Measurements from ENCODE around the gene ZNF608.

ZNF608 gene

DNA sequence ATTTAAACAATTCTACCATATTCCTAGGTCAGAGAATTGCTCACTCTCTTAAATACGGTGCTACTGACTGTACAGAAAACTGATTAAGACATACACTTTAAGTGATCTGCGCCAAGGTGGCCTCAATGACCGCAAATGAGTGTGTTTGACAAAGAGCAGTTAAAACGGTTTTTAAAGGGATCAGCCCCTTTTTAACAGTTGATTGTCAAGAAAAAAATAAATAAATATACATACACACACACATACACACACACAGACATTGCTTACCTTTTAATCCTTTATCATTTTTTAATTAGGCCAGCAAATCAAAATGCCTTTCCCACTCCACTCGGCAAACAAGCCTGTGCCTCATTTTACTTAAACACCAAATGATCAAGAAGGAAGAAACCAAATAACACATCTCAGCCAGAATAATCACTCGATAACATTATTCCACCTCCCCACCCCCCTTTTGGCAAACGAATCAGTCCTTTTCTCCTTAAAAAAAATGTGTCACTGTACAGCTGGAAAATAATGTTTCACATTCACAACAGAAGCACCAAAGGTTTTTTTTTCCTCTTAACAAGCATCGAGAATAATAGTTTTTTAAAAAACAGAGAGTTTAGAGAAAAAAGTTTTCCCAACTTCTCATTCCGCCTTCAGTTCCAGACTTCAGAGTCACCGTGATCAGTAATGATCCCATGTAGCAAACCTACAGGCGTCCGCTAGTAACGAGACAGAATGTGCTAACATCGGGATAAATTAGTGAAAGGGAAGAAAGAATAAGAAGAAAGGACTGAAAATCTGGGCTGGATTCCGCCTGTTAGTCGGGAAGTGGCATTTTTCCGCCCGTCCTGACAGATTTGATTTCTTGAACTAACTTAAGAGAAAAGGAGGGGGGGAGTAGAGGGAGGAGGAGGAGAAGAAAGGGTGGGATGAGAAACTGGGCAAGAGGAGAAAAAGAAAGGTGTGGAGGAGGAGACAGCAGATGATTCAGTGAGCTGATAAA, at the start of gene ZNF608:
ZNF608 (minus strand) TSS at position 712 of the 988 bp plus-strand sequence. CDS start 1,650 bp downstream, outside the sequence.
- DNase-seq (ENCODE audit: low read depth) = peak; percentile 12

- DNase-seq (ENCODE audit: low read depth) = no peak
Observed at GRCh38 chr5:124795829-124796228, 49.4 kb upstream of the ZNF608 start.

DNA sequence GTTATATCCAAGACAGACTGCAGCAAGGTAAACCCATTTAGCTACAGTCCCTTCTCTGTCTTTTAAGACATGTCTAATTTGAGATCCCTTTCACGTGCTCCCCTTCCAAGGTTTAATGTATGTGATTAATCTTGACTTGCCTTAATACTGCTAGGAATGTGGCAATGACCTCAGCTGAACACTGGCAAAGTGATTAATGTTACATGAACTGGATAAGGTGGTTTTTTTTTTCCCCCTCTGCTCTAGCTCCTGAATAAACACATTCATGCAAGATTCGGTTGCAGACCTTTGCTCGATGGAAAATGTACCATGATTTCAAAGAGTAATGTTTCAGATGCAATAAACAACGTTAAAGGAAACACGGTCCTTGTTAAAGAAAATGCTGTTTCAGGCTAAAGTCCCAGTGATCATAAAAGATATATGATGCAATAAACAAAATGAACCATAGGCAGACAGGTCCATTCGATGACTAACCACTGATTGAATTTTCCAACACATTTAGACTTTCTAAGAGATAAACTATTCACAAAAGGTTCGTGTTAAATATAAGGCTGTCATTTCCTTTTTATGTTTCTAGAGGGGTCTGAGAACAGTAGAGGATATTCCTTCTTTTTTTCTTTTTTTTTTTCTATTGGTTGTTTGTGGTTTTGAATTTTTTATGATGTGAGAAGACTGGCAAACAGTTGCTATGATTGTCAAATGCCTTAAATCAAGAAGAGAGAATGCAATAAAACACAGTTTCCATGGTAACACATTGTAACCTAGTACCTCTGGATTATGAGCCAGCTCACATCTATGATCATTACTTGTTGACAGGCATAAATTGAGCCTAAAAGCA, 44.7 kb upstream of the ZNF608 start:
- no peak for DNase-seq (ENCODE audit: low read depth)

DNA sequence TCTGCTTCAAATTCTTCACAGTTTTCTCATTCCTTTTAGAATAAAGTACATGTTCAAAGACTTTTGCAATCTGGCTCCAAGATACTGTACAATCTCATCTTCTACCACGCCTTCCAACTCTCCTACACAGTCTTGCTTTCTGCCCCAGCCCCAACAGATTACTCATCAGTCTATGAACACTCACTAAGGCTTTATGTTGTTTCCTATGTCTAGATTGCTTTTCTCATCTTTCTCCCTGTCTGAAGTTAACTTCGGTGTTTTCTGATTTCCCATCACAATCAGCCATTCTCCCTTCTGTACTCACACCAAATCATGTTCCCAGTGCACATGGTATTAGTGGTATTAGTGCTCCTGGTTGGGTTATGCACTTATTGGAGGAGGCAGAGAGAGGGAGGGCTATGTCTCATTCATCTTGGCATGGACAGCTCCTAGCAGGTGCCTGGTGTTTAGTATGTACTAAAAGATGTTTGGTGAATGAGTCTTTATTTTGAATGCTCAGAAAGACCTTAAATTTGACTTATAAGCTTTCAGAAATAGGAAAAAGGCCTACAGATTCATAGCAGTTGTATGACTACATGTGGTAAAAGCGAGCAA, 44.0 kb upstream of the ZNF608 start:
- DNase-seq (ENCODE audit: low read depth) = no peak

DNA sequence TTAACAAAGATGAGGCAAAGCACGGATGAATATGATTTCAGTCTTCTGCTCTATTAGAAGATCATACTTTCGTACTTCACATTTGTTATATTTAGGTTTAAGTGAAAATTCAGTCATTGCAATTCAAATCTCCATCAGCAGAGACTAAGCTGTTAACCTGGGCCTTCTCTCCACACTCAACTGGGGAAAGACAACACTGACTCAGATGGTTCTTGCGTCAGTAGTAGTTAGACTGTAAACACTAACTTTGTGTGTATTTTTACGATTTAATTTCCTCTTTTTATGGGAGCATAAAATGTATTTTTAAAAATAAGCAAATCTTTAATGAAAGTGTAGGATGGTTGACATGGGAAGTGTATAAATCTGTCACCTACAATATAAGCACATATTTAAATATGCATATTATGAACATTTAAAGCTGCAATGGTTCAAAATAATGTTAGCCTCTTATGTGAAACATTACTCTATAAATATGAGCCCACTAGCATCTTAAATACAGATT, 42.7 kb upstream of the ZNF608 start:
- DNase-seq (ENCODE audit: low read depth) = no peak

GRCh38 chr5:124783794-124784193, 37.4 kb upstream of the ZNF608 start:
- no peak for DNase-seq (ENCODE audit: low read depth)

GRCh38 chr5:124783285-124783684, 36.8 kb upstream of the ZNF608 start:
- DNase-seq (ENCODE audit: low read depth) = no peak

- no peak for DNase-seq (ENCODE audit: low read depth)
Observed at GRCh38 chr5:124782262-124782661, 35.8 kb upstream of the ZNF608 start.

- DNase-seq (ENCODE audit: low read depth) = no peak
Observed at GRCh38 chr5:124780011-124780410, 33.6 kb upstream of the ZNF608 start.

- no peak for DNase-seq (ENCODE audit: low read depth)
Observed at GRCh38 chr5:124773315-124774311, 27.2 kb upstream of the ZNF608 start.

DNA sequence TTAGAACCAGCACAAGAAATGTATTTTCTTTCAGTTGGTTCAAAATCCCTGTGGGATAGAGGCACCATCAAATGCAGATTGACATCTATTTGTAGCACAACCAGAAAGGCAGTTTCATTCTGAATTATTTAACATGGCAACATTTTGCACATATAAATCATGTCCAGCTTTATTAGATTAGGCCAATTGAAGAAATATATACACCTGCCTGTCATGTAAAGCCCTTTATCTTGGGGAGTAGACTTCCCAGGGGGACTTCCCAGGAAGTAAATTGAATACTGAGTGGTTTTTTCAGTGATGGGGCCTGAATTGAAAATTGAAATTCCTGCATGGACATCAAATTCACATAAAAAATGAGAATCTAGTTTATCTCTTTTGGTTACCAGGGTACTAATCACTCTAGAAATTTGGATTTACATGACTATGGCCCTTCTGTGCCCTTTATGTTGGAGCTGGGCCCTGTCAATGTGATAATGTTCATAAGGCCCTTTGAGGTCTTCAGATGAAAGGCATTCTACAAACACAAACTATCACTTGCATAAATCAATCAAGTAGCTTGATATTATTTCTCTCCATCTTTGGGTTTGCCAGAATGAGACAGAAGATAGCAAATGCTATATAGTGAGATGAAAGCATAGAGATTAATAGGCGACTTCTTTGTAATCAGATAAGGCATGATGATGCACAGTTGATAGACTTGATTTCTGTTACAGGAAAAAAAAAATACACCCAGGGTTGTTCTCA, 26.2 kb upstream of the ZNF608 start:
- no peak for DNase-seq (ENCODE audit: low read depth)

DNA sequence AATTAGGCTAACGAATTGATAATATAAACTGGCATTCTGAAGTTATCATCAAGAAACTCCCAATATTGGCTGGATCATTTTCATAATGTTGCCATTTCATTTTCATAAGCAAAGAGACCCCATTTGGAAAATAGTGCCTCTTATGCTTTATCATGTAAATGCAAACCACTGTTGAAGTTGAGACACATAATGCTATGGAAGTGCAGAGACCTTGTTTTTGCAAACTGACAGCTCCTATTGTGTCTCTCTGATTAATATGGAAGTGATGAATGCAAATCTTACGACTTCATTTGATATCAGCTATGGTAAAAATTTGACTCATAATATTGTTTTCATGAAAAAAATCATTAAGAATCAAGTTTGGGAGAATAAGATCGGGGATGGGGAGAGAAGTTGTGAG, 25.3 kb upstream of the ZNF608 start:
- DNase-seq (ENCODE audit: low read depth) = no peak

DNA sequence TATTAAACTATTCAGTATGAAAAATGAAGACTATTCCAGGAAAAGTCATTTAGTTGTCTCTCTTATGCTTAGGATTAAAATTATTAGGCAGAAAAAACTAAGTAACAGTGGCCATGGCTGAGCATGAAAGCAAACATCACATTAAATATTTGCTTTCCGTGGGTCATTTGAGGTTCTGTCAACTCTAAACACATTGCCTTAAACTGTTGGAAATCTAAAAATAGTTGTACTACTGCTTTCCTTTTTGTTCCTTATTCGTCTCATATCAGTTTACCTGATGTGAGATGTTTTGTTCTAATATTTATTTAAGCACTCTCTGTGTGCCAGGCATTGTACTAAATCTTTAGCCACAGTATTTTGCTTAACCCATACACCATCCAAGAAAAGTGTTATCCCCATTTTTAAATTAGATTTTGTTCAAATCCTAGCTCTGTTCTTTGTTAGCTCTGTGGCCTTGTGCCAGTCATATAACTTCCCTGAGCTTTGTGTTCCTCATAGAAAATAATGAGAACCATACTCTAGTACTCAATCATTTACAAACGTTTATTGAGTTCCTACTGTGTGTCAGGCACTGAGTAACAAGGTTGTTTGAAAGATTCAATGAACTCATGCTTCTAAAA, 18.7 kb upstream of the ZNF608 start:
- no peak for DNase-seq (ENCODE audit: low read depth)

DNA sequence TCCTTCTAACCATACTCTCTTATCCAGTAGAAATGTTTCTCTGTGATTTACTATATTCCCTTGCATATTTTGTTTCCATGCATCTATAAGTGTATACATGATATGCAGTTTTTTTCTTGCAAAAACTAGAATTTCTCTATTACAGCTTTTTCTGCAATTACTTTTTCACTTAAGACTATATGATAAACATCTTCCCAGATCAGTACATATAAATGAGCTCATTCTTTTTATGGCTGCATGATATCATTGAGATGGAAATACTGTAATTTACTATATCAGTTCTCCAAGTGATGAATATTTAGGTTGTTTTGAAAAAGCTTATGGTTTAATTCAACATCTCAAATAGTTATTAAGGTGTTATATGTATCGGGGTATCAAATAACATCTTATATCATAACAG, 18.1 kb upstream of the ZNF608 start:
- DNase-seq (ENCODE audit: low read depth) = no peak

DNA sequence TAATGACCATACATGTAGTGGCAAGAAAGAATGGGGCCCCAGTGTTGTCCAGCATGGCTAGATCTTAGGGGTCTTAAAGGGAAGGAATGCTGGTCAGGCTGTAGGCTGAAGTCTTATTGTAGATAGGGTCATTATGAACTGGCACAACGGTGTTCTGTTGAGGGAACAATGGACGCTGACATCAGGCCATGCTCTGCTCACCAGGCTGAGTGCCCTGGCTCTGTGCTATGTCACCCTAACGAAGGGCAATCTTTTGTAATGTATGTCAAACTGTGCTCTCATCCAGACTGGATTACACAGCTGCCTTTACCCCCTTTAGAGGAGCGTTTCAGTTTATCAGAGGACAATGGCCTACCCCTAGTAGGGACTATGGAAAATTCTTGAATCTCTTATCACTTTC, 14.6 kb upstream of the ZNF608 start:
- no peak for DNase-seq (ENCODE audit: low read depth)

GRCh38 chr5:124760608-124761007, 14.2 kb upstream of the ZNF608 start:
- no peak for DNase-seq (ENCODE audit: low read depth)

DNA sequence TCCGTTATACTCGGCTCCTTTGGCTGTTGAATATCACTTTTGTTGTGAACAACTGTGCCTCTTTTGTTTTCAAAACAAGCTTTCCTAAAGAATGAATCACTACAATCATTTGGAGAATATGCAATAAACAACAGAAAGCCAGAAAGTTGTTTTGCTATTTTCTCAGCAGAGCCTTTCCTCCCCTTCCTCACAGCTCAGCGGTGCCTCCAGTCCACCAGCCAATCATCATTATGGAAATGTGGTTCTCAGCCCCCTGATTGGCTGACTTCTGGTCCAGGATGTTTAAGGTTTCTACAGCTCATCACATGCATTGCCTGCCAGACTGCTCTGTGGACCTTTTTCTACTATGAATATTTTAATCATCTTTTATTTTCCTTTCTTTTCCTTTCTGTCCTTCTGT, 9.1 kb upstream of the ZNF608 start:
- DNase-seq (ENCODE audit: low read depth) = no peak

- DNase-seq (ENCODE audit: low read depth) = no peak
Observed at GRCh38 chr5:124755041-124755440, 8.6 kb upstream of the ZNF608 start.

DNA sequence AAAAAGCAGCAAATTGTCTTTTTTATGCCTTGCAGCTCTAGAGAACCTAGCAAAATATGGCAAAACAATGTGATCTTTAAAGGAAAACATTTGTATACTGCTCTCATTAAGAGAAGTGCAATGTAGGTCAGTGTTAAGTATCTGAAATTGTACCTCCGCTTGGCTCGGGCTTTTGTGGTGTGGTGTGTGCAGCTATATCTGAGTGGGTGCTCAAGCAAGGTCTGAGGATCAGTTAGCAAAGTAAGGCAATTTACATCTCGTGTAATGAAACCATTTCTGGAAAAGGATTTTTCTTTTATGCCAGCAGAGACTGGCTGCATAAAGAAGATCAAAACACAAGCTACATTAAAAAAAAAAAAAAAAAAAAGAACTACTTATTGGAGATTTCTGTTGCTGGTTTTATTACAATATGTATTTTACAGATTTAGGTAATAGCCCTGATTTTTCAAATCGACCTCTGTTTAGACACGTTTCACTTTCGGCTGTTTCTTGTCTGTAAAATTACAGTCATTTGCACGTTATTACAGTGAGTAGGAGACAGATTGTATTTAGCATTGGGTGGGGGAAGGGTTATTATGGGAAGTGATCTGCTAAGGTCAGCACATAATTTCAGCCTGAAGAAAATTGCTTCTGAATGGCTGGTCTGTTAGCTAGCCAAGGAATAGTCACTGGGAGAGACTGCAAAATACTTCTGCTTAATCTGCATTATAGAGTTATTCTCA, 7.9 kb upstream of the ZNF608 start:
- DNase-seq (ENCODE audit: low read depth) = no peak
